Stimulated activated CD8-positive, alpha-beta memory T cell treated with anti-CD3 and anti-CD28 coated beads, Interleukin-15, amount 100 ng/mL, for 1 hour (primary cell): Measurements from ENCODE around the gene TRAF1.

ENCODE experiments used
- DNase-seq: peaks from one replicate; pipeline ENCODE4 v3.0.0-alpha.2; 2020; ENCODE audit warnings: low read depth

Gene TRAF1

DNA sequence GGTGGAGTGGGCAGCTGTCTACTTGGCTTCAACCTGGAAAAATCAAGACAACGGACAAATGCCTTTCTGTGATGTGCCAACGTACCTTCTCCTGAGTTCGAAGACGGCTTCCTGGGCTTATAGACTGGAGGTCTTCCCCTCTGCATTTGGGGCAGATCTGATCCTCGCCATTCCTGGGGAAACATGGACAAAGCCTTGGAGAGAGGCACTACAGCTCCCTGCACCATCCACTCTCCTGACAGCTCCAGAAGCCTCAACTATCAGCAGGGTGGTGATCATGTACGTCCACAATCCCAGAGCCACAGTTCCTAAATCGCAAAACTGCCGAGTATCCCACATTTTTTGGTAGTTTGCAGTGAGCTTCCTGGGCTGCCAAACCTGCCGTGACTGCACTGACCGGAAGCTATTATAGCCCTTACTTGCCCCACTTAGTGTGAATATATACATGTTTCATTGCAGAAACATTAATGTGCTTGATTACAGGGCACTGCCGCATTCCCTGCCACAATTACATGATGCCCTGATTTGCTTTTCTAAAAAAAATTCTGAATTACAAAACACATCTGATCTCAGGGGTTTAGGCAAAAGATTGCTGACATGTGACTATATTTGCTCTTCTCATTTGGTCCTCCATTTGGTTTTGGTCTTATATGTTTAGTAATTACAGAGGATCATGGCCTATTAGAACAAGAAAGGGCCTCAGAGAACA is 2.8 kb downstream of the TRAF1 start:
- DNase-seq, result no peak

DNA sequence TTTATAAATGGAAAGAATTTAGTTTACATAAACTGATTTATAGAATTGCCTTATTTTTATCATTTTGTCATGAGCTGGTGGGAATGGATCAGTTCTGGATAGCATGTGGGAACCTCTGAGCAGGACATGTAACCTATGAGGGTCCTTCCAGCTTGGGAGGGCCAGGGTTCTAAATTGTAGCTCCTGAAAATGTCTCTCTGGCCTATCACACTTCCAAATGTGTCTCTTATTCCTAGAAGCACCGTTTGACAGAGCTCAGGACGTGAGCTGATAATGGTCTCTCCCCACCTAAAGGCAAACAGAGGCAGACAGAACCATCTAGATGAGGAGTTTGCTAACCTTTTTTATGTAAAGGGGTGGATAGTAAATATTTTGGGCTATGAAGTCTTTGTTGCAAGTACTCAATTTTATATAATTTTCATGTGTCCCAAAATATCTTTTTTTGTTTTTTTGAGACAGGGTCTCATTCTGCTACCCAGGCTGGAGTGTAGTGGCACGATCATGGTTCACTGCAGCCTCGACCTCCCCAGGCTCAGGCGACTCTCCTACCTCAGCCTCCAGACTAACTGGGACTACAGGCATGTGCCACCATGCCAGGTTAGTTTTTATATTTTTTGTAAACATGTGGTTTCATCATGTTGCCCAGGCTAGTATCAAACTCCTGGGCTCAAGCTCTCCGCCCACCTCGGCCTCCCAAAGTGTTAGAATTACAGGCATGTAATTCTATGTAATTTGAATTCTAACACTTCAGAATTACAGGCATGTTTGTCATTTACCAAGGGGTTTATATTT is 4.0 kb downstream of the TRAF1 start:
- no peak for DNase-seq

DNA sequence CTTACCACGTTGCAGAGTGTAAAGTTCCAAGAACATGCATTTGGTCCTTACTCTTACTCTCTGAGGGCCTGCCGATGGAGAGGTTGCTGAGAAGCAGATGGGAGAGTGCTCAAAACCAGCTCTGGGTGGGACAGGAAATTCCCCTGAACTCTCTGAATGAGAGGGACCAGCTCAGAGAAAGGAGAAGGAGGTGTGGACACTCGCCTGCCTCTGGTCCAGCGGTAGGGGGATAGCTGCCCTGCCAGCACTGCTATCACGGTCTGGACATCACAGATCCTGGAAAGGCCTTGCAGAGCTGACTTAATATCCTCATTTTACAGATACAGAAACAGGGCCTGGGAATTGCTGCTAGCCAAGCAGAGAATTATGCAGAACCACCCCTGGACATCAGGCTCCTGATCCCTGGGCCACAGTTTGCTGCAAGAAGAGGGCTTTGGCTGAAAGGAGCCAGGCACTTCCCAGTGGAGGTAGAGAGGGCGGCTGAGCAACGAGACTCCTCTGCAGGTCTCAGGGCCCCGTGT is 4.9 kb downstream of the TRAF1 start:
- no peak for DNase-seq

DNA sequence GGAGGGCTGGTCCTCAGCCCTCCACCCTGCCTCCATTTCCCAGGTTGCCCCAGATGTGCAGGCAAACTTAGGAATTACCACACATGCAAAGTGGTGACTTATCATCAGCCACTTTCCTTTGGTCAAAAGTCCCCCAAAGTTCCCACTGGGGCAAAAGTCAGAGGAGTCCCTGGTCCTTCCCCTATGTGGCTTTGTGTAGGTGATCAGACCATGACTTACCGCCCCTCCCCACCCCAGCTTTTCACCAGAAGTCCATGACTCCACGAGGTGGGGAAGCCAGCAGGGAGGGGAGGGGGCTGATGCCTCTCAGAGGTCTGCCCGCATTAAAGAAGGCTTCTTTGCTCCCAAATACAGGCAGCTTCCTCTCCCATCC is 5.8 kb downstream of the TRAF1 start:
- no peak for DNase-seq

DNA sequence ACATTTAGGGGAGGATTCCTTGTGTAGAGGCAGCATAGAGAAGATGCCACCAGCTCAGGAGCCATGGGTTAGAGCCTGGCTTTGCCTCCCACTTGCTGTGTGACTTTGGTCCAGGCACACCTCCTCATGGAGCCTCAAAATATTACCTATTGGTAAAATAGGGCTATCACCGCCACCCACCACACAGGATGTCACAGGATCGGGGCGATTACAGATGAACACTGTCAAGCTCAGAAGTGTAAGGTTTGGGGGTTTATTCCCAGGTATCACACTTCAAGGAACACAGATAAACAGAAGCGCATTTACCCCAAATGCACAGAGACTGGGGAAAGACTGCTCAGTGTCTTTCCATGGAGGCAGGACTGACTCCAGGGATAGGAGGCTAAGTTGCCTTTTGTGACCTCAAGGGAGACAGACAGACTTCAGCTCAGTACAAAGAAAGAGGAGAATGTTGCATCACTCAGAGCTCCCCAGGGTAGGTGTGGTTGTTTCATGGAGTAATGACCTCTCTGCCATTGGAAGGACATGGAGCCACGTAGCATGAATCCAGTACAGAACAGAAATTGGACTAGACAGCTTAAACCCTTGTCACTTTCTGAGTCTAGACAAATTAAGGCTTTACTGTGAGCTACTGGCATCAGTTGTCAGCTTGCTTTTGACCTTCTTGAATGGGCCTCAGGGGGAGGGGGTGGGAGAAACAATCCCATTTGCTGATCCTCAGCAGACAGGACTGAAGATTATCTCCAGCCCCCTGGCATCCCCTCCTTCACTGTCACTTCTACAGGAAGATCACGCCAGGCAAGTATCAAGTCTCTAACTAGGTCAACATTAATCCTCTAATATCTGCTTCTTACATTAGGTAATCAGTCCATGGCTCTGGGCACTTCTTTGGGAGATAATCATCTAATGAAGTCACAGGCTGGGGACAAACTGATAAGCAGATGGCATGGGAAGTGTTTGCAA is 6.5 kb downstream of the TRAF1 start:
- no peak for DNase-seq

DNA sequence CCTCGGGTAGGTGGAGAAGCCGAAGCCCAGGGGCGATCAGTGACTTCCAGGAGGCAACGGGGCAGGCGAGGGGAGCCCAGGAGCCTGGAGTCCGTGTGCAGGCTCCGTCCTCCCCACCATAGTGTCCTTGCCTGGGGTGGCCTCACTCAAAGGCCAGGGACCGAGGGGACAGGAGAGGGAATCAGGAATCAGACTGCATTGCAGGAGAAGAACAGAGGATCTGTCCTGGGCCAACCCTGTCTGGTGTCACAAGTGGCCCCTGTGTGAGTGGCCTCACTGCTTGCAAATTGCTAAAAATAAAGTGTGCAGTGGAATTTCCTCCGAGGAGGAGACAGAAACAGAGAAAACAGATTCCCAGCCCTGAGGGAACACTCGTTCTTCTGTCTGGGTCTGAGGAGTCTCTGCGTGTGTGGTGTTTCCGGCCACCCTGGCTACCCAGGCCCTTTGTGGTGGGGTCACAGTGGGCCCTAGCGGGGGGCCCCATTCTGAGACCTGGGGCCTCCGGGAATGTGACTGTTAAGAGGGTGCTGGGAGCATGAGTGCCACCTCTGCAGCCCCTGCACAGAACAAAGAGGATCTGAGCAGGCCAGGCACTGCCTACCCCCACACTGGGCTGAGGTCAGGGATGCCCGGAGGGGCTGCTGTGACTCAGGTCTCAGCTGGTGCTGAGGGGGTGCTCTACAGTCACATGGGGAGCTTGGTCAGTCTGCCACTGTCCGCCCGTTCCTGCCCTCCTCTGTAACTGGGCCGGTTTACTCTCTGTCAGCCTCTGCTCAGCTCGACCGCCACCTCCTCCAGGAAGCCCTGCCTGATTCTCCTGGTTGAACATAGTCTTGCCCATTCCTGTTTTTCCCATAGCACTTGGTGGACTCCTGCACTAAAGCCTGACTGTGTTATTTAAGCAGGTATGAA is 7.4 kb downstream of the TRAF1 start:
- no peak for DNase-seq

DNA sequence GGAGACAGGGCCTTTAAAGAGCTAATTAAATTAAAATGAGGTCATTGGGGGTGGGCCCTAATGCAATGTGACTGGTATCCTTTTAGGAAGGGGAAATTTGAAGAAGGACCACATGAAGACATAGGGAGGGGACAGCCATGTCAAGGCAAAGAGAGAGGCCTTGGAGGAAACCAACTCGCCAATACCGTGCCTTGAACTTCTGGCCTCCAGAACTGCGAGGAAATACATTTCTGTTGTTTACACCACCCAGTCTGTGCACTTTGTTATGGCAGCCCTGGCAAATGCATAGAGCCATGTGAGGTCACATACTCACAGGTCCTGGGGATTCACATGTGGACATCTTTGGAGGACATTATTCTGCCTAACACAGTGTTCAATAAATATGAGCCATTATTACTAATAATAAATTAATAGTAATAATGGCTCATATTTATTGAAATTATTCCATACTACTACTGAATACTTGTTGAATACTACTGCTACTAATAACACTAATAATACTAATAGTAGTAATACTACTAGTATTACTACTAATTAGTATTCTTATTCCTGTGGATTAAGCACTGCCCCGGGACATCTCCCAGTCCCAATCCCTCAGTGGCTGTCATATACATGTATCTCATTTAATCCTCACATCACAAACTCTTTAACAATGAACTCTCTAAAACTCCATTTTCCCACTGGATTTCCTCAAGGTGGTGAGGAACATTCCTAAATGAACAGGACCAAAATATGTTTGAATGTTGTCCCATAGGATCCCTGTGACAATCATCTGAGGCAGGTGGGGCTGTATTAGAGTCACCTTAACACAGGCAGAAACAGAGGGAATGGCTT is 8.4 kb downstream of the TRAF1 start:
- no peak for DNase-seq

DNA sequence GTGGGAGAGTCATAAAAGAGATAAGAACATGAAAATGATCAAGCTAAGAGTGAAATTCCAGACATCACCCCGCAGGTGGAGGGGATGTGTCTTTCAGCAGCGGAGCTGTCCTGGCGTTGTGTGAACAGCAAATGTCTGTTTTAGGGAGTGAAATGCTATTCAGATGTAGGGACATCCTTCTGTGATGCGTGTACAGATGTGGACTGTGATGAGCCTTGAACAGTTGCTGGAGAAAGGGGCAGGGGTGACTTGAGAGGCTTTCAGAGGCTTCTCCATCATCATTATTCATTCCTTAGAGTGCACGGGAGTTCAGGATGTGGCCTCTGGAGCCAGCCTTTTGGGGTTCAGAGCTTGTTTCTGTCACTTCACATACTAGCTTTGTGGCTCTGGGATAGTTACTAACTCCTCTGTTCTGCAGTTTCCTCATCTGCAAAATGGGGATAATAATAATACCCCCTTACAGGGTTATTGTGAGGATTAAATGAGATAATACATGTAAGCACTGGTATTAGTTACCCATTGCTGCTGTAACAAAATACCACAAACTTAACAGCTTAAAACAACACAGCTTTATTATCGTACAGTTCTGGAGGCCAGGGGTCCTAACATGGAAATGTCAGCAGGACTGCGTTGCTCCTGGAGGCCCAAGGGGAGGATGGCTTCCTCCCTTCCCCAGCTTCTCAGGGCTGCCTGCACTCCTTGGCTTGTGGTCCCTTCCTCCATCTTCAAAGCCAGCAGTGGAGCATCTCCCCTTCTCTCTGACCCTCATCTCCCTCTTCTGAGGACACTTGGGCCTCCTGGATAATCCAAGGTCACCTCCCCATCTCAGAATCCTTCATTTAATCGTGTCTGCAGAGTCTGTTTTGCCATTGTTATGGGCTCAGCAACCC is 9.4 kb downstream of the TRAF1 start:
- DNase-seq, result no peak

DNA sequence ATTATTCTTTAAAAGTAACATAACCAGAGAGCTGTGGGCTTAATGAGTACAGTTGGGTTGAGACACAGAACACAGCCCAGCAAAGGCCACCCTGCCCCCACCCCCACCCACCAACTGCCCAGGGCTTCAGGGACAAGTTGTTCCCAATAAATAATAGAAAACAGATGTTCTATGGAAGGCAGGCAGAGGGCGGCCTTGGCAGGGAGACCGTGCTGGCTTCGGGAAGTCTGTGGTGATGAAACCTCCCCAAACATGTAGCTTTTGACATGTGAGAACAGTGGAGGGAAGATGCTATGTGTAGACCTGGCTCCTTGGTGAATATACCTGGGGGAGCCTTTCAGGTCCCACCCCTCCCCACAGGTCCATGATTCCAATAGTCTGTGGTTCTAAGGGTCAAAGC is 10.0 kb downstream of the TRAF1 start:
- no peak for DNase-seq

DNA sequence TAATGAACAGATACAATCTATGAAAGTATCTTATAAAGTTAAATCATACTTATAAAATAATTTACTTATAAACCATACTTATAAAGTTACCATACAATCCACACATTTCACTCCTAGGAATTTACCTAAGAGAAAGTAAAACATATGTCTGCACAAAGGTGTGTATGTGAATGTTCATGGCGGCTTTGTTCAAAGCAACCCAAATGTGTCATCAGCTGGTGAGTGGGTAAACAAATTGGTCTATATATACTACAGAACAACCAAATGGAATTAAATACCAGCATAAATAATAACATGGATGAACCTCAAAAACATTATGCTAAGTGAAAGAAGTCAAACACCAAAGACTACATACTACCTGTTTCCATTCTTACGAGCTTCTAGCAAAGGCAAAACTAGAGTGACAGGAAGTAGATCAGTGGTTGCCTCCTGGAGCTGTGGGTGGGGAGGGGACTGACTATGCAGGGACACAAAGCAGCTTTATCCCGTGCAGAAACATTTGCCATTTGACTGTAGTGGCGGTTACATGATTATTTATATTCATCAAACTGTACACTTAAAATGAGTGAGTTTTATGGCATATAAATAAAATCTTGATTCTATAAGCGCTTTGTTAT is 10.6 kb downstream of the TRAF1 start:
- DNase-seq, result no peak

DNA sequence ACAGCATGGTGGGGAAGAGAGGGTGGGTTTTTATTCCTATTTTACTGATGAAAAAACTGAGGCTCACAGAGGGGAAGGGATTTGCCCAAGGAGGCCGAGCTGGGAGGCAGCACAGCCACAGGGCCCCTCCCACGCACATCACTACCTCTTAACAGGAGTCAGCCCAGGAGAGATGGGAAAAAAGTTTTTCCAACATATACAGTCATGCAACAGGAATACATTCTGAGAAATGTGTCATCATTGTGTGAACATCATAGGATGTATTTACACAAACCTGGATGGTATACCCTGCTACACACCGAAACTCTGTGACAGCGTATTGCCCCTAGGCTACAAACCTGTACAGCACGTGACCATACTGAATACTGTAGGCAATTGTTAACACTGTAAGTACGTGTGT is 11.6 kb downstream of the TRAF1 start:
- DNase-seq, result no peak

DNA sequence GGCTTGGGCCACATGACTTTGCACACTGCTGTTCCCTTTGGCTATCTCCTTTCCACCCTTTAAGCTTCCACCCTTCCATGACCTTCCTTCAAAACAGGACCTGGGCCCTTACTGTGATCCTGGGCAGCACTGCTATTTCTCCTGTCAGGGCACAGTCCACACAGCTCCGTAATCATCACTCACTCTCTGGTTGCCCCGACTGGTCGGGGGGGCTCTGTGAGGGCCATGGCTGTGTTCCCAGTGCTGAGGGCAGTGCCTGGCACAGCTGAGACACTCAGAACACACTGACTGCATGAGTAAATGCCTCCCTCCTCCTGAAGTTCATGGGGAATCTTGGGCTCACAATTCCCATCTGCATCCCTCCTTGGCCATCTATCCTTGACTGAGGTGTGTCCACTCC is 12.2 kb downstream of the TRAF1 start:
- no peak for DNase-seq

DNA sequence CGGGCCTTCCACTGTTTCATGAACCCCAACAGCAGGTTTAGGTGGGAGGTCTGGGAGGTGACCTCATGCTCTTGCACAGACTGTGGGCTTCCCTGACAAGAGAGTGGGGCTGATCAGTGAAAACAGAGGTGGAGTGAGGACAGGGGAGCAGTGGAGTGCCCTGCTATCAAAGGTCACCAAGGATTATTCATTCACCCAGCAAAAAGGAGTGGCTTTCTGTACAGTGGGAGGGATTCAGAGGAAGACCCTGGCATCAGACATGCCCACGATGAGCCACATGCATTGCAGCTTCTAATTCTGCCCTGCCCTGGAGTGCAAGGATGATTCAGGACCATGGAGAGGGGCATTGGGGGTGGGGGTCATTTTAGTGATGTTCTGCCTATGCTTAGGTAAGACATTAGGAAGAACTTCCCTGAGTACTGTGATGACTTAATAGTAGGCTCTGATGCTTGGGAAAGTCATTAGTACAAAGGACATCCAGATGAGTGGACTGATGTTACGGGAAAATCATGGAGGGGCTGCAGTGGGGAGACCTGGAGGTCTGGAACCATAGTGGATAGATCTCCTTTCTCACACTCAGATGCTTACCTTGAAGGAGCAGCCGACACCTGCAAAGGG is 12.8 kb downstream of the TRAF1 start:
- DNase-seq, result no peak

DNA sequence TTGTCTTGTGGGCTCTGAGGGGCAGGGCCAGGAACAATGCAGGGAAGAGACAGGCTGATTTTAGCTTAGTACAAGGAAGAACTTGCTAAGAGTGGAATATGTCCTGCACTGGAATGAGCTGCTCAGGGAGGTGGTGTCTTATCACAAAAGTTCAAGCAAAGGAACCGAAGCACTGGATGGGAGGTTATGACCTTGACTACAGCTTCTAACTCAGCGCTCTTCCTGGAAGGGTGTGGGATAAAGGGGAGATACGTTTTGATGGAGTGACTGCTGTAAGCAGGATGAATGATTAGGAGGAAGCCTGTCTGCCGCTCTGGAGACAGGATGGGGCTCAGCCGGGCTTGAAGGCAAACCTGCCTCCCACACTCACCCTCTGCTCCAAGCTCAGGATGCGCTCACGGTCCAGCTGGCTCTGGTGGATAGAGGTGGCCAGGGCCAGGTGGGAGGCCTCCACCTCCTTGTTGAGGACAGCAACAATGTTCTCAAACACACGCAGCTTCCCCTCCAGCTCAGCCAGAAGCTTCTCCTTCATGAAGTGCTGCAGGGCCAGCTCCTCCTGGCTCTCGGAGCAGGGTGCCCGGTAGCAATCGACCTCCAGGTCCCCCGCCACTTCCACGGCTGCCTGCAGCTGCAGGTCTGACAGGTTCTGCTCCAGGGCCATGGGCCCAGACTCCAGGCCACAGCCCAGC is 13.5 kb downstream of the TRAF1 start:
- no peak for DNase-seq

DNA sequence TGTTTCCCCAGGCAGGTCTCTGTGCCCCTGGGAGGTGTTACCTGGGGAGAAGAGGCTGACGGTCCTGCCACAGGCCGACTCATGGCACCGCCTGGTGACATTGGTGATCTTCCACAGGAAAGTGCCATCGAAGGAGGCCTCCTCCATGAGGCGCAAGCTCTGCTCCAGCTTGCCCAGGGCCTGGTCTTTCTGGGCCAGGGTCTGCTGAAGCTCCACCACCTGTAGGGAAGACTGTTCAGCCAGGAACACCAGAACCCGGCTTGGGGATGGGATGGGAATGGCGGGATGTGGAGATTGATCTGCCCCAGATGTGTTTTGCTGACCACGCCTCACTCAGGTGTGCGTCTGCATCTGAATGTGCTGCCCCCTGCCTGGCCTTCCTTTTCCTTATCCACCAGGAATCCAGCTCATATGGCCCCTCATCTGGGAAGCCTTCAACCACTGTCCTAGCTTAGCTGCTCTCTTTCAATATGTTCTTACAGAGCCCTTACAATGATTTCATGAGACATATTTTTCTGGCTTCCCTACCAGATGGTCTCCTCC is 15.2 kb downstream of the TRAF1 start:
- DNase-seq, result no peak

DNA sequence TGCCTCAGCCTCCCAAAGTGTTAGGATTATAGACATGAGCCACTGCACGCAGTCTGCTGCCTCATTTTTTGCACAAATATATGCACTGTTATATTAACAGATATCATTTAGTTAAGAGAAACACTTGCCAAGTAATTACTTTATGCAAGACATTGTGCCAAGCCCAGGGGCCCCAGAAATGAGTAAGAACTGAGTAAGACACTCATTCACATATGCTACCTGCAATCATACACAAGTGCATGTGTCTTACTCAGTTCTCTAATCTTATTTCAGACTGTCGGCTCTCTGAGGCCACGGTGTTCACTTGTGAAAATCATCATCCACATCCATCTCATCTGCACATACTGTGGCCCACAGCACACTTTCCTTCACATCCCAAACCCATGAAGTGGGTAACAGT is 16.0 kb downstream of the TRAF1 start:
- DNase-seq, result no peak

DNA sequence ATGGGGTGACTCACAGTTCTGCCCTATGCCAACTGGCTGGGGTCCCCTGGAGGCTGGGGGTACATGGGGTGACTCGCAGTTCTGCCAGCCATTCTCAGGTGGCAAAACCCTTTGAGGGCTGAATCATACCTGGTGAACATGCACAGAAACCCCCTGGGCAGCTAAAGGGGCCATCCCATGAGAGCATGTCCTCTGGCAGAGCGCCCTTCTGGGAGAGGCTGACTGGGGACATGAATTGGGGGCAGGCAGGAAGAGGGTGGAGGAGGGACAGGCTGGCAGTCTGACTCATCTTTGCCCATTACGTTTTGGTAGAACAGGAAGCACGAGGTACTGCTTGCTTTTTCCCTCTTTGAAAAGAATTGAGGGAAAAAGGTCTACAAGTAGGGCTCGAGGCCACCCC is 16.7 kb downstream of the TRAF1 start:
- DNase-seq, result no peak
